ENCODE measurements around the gene MGRN1.

DNA sequence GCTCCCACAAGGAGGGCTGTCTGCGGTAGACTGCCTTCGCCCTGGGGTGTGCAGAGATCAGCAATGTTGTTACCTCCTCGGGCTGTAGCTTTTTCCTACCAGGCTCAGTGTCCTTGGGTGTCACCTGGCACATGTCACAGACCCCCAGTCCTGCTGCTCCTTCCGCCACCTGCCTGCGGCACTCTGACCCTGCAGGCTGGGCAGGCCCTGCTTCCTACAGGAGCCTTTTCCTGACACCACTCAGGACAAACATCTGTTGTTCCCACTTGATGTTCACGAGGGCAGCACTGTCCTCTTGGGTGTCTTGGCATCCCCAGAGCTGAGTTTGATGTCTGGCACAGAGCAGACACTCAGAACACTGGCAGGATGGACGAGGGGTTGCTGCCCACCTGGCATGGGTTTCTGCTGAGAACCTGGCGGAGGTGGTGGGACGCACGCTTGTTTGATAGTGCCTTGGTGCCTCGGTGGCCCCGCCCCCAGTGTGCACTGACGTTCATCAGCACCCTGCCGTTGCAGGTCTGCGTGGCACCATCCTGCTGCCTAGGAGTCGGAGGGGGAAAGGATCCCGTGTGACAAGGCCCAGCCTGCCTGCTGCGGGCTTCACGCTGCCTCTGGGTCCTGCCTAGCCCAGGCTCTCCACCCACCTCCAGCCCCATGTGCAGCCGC, 42.0 kb downstream of the MGRN1 start:
- TF ChIP-seq POLR2A (IDR thresholded peaks at IDR 0.05; ENCODE audit: low read depth) (no peak), POLR2AphosphoS5 (IDR thresholded peaks at IDR 0.05) (no peak), CTCF (IDR thresholded peaks at IDR 0.05) (no peak)

Data from esophagus muscularis mucosa (tissue), 3 donors.